ENCODE data around the gene RNU6-8.

Gene RNU6-8

DNA sequence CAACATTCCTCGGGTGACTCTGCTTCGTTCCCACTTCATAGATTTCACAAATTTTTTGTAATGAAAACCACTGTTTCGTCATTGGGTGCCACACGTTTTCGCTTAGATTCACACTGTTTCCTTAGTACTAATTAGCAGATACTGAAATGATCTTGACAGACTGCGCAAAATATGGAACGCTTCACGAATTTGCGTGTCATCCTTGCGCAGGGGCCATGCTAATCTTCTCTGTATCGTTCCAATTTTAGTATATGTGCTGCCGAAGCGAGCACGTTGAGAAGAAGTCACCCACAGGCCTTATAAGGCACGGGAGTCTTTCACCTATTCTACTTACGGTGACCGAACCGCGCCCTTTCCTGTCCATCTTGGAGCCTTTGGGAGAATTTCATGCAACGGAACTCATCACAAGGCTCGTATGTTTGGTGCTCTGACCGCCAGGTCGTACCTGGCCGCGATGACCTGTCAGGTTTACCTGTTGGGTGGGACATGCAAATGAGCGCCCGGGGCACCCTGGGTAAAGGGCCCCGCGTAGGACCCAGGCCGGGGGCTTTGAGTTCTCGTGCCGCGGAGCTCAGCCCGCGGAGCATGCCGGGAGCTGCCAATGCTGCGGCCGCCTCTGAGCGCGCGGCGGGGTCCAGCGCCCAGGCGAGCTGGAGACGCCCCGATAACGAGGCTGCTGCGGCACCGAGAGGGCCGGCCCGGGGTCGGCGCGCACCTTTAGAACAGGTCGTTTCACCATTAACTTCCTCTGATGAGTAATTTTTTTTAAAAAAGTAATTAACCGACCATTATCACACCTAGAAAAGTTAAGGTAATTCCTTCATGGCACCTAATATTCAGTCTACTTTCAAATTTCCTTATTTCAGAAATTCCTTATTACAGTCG is at the start of gene RNU6-8:
Gene RNU6-8 (minus strand): TSS at position 272 of the 885 bp plus-strand sequence.
- H3K4me3 ChIP-seq (ENCODE audit: low read depth, low read length): peak within 1 kb of the TSS; percentile 70
- DNase-seq (ENCODE audit: low read depth): peak; percentile 88
- TF ChIP-seq, protein P1, sequence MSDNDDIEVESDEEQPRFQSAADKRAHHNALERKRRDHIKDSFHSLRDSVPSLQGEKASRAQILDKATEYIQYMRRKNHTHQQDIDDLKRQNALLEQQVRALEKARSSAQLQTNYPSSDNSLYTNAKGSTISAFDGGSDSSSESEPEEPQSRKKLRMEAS (IDR thresholded peaks at IDR 0.05; ENCODE audit: low read depth, low read length): no peak
- TF ChIP-seq CTCF (IDR thresholded peaks at IDR 0.05; ENCODE audit: low read depth, low read length): no peak
- no peak for TF ChIP-seq POLR2A (IDR thresholded peaks at IDR 0.05; ENCODE audit: extremely low read depth, insufficient read length)
- TF ChIP-seq MYC (IDR thresholded peaks at IDR 0.05; ENCODE audit: low read depth, low read length): 0 out of 2 replicates have a peak, but pooled peaks have one; percentile 29

DNA sequence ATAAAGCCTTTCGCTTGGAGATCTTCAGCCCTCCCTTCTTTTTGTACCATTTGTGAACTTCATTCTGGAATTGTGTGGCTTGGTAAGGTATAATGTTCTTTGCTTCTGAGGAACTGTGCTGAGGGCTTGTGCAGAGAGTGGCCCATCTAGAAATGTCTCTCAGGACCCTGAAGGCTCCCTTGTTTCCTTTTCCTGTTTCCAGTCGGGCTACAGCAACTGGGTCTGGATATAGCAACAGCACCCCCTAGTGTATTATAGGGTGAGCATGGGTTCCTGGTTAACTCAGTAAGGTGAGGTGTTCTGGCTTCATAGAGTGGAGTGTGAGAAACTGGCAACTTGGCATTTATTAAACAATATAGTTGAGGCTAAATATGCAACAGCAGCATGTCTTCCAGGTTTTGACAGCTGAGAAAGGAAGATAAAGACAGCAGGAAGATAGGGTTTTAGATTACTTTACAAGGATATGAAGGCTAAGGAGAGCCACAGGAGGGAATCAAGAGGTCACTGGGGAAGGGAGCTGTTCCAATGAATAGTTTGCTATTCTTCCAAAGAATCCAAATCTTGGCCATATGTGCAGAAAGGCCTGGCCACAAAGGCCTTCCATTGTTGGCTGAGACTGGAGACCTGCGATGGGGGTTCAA is 49.1 kb upstream of the RNU6-8 start:
- DNase-seq (ENCODE audit: low read depth): peak; percentile 71
- H3K4me3 ChIP-seq (ENCODE audit: low read depth, low read length): no peak overlapping the region
- TF ChIP-seq, protein P1 (IDR thresholded peaks at IDR 0.05; ENCODE audit: low read depth, low read length): 0 out of 2 replicates have a peak, but pooled peaks have one; percentile 9
- TF ChIP-seq MYC (IDR thresholded peaks at IDR 0.05; ENCODE audit: low read depth, low read length): no peak
- TF ChIP-seq POLR2A (IDR thresholded peaks at IDR 0.05; ENCODE audit: extremely low read depth, insufficient read length): no peak
- TF ChIP-seq CTCF (IDR thresholded peaks at IDR 0.05; ENCODE audit: low read depth, low read length): peak; percentile 77

DNA sequence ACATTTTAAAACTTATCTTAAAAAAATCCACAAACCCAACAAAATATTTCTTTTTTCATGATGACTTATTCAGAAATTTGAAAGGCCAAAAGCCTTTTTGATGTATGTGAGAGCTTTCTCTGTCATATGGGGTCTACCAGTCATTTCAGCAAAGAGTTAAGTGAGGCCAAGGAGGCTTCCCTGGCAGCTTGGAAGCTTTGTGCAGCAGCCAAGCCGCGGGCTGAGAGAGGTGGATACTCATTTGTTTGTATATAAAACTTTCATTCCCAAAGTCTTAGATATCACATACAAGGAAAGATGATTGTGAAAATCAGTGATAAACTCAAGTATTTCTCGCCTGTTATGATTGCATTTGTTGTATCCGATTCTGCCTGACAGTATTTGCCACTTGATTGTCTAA is 48.5 kb upstream of the RNU6-8 start:
- DNase-seq (ENCODE audit: low read depth): no peak
- H3K4me3 ChIP-seq (ENCODE audit: low read depth, low read length): no peak overlapping the region
- TF ChIP-seq, protein P1 (IDR thresholded peaks at IDR 0.05; ENCODE audit: low read depth, low read length): no peak
- no peak for TF ChIP-seq POLR2A (IDR thresholded peaks at IDR 0.05; ENCODE audit: extremely low read depth, insufficient read length)
- no peak for TF ChIP-seq CTCF (IDR thresholded peaks at IDR 0.05; ENCODE audit: low read depth, low read length)
- no peak for TF ChIP-seq MYC (IDR thresholded peaks at IDR 0.05; ENCODE audit: low read depth, low read length)

GRCh38 chr14:32250681-32251080 is 47.6 kb upstream of the RNU6-8 start:
- no peak for DNase-seq (ENCODE audit: low read depth)
- TF ChIP-seq MYC (IDR thresholded peaks at IDR 0.05; ENCODE audit: low read depth, low read length) (no peak), CTCF (IDR thresholded peaks at IDR 0.05; ENCODE audit: low read depth, low read length) (no peak), POLR2A (IDR thresholded peaks at IDR 0.05; ENCODE audit: extremely low read depth, insufficient read length) (no peak)
- TF ChIP-seq, protein P1 (IDR thresholded peaks at IDR 0.05; ENCODE audit: low read depth, low read length): no peak
- no peak overlapping the region for H3K4me3 ChIP-seq (ENCODE audit: low read depth, low read length)

- no peak overlapping the region for H3K4me3 ChIP-seq (ENCODE audit: low read depth, low read length)
- no peak for TF ChIP-seq CTCF (IDR thresholded peaks at IDR 0.05; ENCODE audit: low read depth, low read length)
- no peak for TF ChIP-seq MYC (IDR thresholded peaks at IDR 0.05; ENCODE audit: low read depth, low read length)
- TF ChIP-seq, protein P1 (IDR thresholded peaks at IDR 0.05; ENCODE audit: low read depth, low read length): no peak
- TF ChIP-seq POLR2A (IDR thresholded peaks at IDR 0.05; ENCODE audit: extremely low read depth, insufficient read length): no peak
- no peak for DNase-seq (ENCODE audit: low read depth)
Measured at GRCh38 chr14:32249780-32250179, 46.7 kb upstream of the RNU6-8 start.
